Measurements from ENCODE around the gene CACNA1G. TPM values are rescaled to one million over a fixed set of nuclear protein-coding genes. Genes with fewer than 3 reads are reported as not detected.

The CACNA1G gene
- total and polyA plus RNA-seq, 9 donors = 1.0 to 39.1 (median 4.7) TPM

- 77 to 87% (median 84%) methylated on average over 4 of the region's 4 CpGs for WGBS, 3 donors
- no peaks in the 10 kb centered on the region for H3K9me3 ChIP-seq
- no peak overlapping the region for H3K4me3 ChIP-seq
- intact Hi-C loops (cut with DNase I) = no loop called here
- H3K27ac ChIP-seq = no peak overlapping the region
- H3K4me1 ChIP-seq (ENCODE audit: insufficient read depth) = peaks cover 9% of the 10 kb centered on the region
- DNase-seq = no peak
- H3K36me3 ChIP-seq = no peaks in the 10 kb centered on the region
- TF ChIP-seq CTCF (IDR thresholded peaks at IDR 0.05) (no peak), EP300 (IDR thresholded peaks at IDR 0.05) (no peak), POLR2A (IDR thresholded peaks at IDR 0.05) (no peak)
- no peaks in the 10 kb centered on the region for H3K27me3 ChIP-seq
These were observed 2.9 kb upstream of the CACNA1G start for GRCh38 chr17:50557630-50558029.

GRCh38 chr17:50558091-50558490 is 2.4 kb upstream of the CACNA1G start:
- Histone ChIP-seq H3K4me3 (no peak overlapping the region), H3K27ac (peak overlapping the region; percentile 24 to 36), H3K27me3 (no peaks in the 10 kb centered on the region), H3K9me3 (no peaks in the 10 kb centered on the region), H3K4me1 (ENCODE audit: insufficient read depth) (peaks cover 9% of the 10 kb centered on the region), H3K36me3 (no peaks in the 10 kb centered on the region)
- 63 to 71% (median 67%) methylated on average over 4 of the region's 4 CpGs for WGBS, 3 donors
- TF ChIP-seq POLR2A (IDR thresholded peaks at IDR 0.05) (no peak), CTCF (IDR thresholded peaks at IDR 0.05) (no peak), EP300 (IDR thresholded peaks at IDR 0.05) (no peak)
- no peak for DNase-seq
- intact Hi-C loops (cut with DNase I) = no loop called here

- TF ChIP-seq CTCF (IDR thresholded peaks at IDR 0.05) = no peak
- WGBS, 3 donors = 11 to 12% (median 11%) methylated on average over 17 to 18 of the region's 18 CpGs
- Histone ChIP-seq H3K4me1 (ENCODE audit: insufficient read depth) (peaks cover 9% of the 10 kb centered on the region), H3K9me3 (no peaks in the 10 kb centered on the region), H3K27me3 (no peaks in the 10 kb centered on the region), H3K4me3 (no peak overlapping the region), H3K36me3 (no peaks in the 10 kb centered on the region), H3K27ac (peak overlapping the region; percentile 24 to 36)
- DNase-seq = no peak
- intact Hi-C loops (cut with DNase I) = no loop called here
These were observed 2.0 kb upstream of the CACNA1G start for GRCh38 chr17:50558581-50558940.

GRCh38 chr17:50558941-50559614 is 1.4 kb upstream of the CACNA1G start:
- TF ChIP-seq POLR2A (IDR thresholded peaks at IDR 0.05) (no peak), CTCF (IDR thresholded peaks at IDR 0.05) (no peak), EP300 (IDR thresholded peaks at IDR 0.05) (no peak)
- peak in 4 of 5 donors; percentile 66 to 76 (median 68) for DNase-seq
- H3K4me3 ChIP-seq = no peak overlapping the region
- peak overlapping the region; percentile 24 to 34 for H3K27ac ChIP-seq
- peaks cover 10% of the 10 kb centered on the region for H3K4me1 ChIP-seq (ENCODE audit: insufficient read depth)
- H3K27me3 ChIP-seq = no peaks in the 10 kb centered on the region
- H3K9me3 ChIP-seq = no peaks in the 10 kb centered on the region
- H3K36me3 ChIP-seq = no peaks in the 10 kb centered on the region
- intact Hi-C loops (cut with DNase I) = no loop called here
- 1 to 3% (median 2%) methylated on average over 43 to 55 of the region's 55 CpGs for WGBS, 3 donors
